Measurements from ENCODE around the gene C9orf57.
"Not testable (repeated sequence)": the region's sequence is repeated elsewhere in the genome, so short reads cannot be mapped to it uniquely, and the experiment has no call there.

The C9orf57 gene

GRCh38 chr9:72022841-72023240 is 37.6 kb downstream of the C9orf57 start:
- DNase-seq: no peak

GRCh38 chr9:72013292-72013760 is 47.1 kb downstream of the C9orf57 start:
- no peak for DNase-seq

- DNase-seq: no peak
Observed at GRCh38 chr9:72012646-72013045, 47.8 kb downstream of the C9orf57 start.

GRCh38 chr9:72007726-72008125 is 52.7 kb downstream of the C9orf57 start:
- not testable (repeated sequence) for DNase-seq

GRCh38 chr9:72006501-72006900 is 53.9 kb downstream of the C9orf57 start:
- no peak for DNase-seq

- no peak for DNase-seq
Observed at GRCh38 chr9:72005451-72005850, 55.0 kb downstream of the C9orf57 start.

All from NCI-H2029 treated with DMSO at 0.1 percent for 48 hours (cell line).